GM23338 (cell line): Measurements from ENCODE around the gene SPINT2. TPM values are rescaled to one million over a fixed set of nuclear protein-coding genes. Genes with fewer than 3 reads are reported as not detected.
A peak's percentile ranks its signal among the peaks of the same experiment; 100 is the strongest.

Source experiments
- ATAC-seq: fragments of 200-7000 bp; cut with Tn5 transposase; 3 replicates; pipeline ENCODE4 v1.9.1; 2020
- DNase-seq: peaks from one replicate; pipeline ENCODE4 v3.0.0-alpha.2; 2015; ENCODE audit warnings: low spot score
- H2AFZ ChIP-seq: fragments of 200-600 bp; sonication (generic); 2 replicates; pipeline ENCODE4 v1.8.0; 2016; ENCODE audit warnings: antibody characterized with exemption, mild to moderate bottlenecking, moderate library complexity
- H3F3A ChIP-seq: fragments of 200-600 bp; sonication (generic); replicated peaks from 2 replicates; pipeline ENCODE4 v1.8.0; 2017; ENCODE audit warnings: antibody characterized with exemption, mixed run types, low read depth
- H3K27ac ChIP-seq: fragments of 200-600 bp; sonication (generic); 2 replicates; pipeline ENCODE4 v1.6.1; 2016; ENCODE audit warnings: low read depth
- H3K27me3 ChIP-seq: fragments of 200-600 bp; sonication (generic); 2 replicates; pipeline ENCODE4 v1.8.0; 2016; ENCODE audit warnings: mild to moderate bottlenecking, mixed run types, moderate library complexity; ENCODE audit not compliant: insufficient read depth
- H3K36me3 ChIP-seq: fragments of 200-600 bp; sonication (generic); 2 replicates; pipeline ENCODE4 v1.8.0; 2016; ENCODE audit warnings: mild to moderate bottlenecking; ENCODE audit not compliant: insufficient read depth
- H3K4me1 ChIP-seq: fragments of 200-600 bp; sonication (generic); 2 replicates; pipeline ENCODE4 v1.8.0; 2016; ENCODE audit warnings: mild to moderate bottlenecking, moderate library complexity; ENCODE audit not compliant: insufficient read depth
- H3K4me2 ChIP-seq: fragments of 200-600 bp; sonication (generic); 2 replicates; pipeline ENCODE4 v1.7.1; 2017; ENCODE audit warnings: mixed run types
- H3K4me3 ChIP-seq: fragments of 200-600 bp; sonication (generic); 2 replicates; pipeline ENCODE4 v1.6.1; 2016; ENCODE audit warnings: mixed run types
- H3K79me2 ChIP-seq: fragments of 200-600 bp; sonication (generic); replicated peaks from 2 replicates; pipeline ENCODE4 v1.8.0; 2017; ENCODE audit warnings: mild to moderate bottlenecking; ENCODE audit not compliant: insufficient read depth
- H3K9me2 ChIP-seq: fragments of 200-600 bp; sonication (generic); 2 replicates; pipeline ENCODE4 v1.8.0; 2017; ENCODE audit not compliant: insufficient read depth
- H4K20me1 ChIP-seq: fragments of 200-600 bp; sonication (generic); replicated peaks from 2 replicates; pipeline ENCODE4 v1.8.0; 2017; ENCODE audit warnings: mild to moderate bottlenecking; ENCODE audit not compliant: insufficient read depth
- H3K27ac Mint-ChIP-seq: 2 replicates; pipeline ENCODE4 v1.8.0; 2020; ENCODE audit warnings: inconsistent platforms, mild to moderate bottlenecking, moderate library complexity, mixed read lengths
- H3K27me3 Mint-ChIP-seq: 3 replicates; pipeline ENCODE4 v1.8.0; 2022; ENCODE audit warnings: low read depth, mild to moderate bottlenecking, moderate library complexity, mixed read lengths, inconsistent platforms; ENCODE audit not compliant: insufficient read depth, poor library complexity
- H3K36me3 Mint-ChIP-seq: 3 replicates; pipeline ENCODE4 v1.8.0; 2021; ENCODE audit warnings: low read depth, mild to moderate bottlenecking, inconsistent platforms, moderate library complexity, mixed read lengths
- H3K4me1 Mint-ChIP-seq: 3 replicates; pipeline ENCODE4 v1.8.0; 2020; ENCODE audit warnings: mild to moderate bottlenecking, inconsistent platforms, mixed read lengths
- H3K4me3 Mint-ChIP-seq: 3 replicates; pipeline ENCODE4 v1.8.0; 2021; ENCODE audit warnings: moderate library complexity, mild to moderate bottlenecking, inconsistent platforms, mixed read lengths
- H3K9me3 Mint-ChIP-seq: 3 replicates; pipeline ENCODE4 v1.8.0; 2020; ENCODE audit warnings: moderate library complexity, mild to moderate bottlenecking, inconsistent platforms, mixed read lengths
- CREB1 ChIP-seq: fragments of 250-450 bp; sonication (Bioruptor Pico); IDR thresholded peaks from 2 replicates; pipeline ENCODE4 v1.5.0; 2020; ENCODE audit warnings: low read depth, mild to moderate bottlenecking, moderate library complexity
- NANOG ChIP-seq: IDR thresholded peaks from 2 replicates; pipeline ENCODE4 v1.6.1; 2016; ENCODE audit warnings: antibody characterized with exemption, borderline replicate concordance
- POLR2AphosphoS5 ChIP-seq: IDR thresholded peaks from 2 replicates; pipeline ENCODE4 v1.6.1; 2016; ENCODE audit warnings: antibody characterized with exemption, low read depth
- REST ChIP-seq: IDR thresholded peaks from one replicate; pipeline ENCODE4 v1.6.1; 2018; ENCODE audit warnings: antibody characterized with exemption; ENCODE audit not compliant: unreplicated experiment
- ZNF114 ChIP-seq: fragments of 250-450 bp; sonication (Bioruptor Pico); IDR thresholded peaks from 2 replicates; pipeline ENCODE4 v1.5.0; 2020; ENCODE audit warnings: mild to moderate bottlenecking, moderate library complexity
- ZNF331 ChIP-seq: fragments of 250-450 bp; sonication (Bioruptor Pico); IDR thresholded peaks from 2 replicates; pipeline ENCODE4 v1.5.0; 2020; ENCODE audit warnings: low read depth, mild to moderate bottlenecking, moderate library complexity
- long read RNA-seq: library from polyadenylated mRNA; unstranded; transcript quantifications from one replicate; pipeline ENCODE4 v2.0.0, GENCODE V29; 2020; ENCODE audit not compliant: unreplicated experiment
- polyA plus RNA-seq: library from polyadenylated mRNA; unstranded; fragments of >200 nt; fragmentation: Nextera tagmentation; extraction: Ambion mirVana; gene quantifications from 2 replicates; pipeline ENCODE4 v1.2.1, GENCODE V29; 2016
- total RNA-seq: library from RNA; depleted of rRNA; stranded (reverse); fragments of >200 nt; shearing (Covaris generic); gene quantifications from 2 replicates; pipeline ENCODE4 v1.2.3, GENCODE V29; 2014; rRNA removed
- TF ChIP-seq, protein P1 (sequence below): IDR thresholded peaks from 2 replicates; pipeline ENCODE4 v1.6.1; 2016; ENCODE audit warnings: antibody characterized with exemption

SPINT2 gene, protein sequence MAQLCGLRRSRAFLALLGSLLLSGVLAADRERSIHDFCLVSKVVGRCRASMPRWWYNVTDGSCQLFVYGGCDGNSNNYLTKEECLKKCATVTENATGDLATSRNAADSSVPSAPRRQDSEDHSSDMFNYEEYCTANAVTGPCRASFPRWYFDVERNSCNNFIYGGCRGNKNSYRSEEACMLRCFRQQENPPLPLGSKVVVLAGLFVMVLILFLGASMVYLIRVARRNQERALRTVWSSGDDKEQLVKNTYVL
- total RNA-seq (382 and 468 TPM in 2 replicates), polyA plus RNA-seq (298 and 319 TPM in 2 replicates)
- long read RNA-seq, transcript SPINT2-201 (7 exons, 1,802 nt), result major isoform, 492 of 528 reads
- long read RNA-seq, transcript SPINT2-204 (7 exons, 1,246 nt), result minor isoform, 5 of 528 reads
- long read RNA-seq, transcript SPINT2-202 (6 exons, 1,367 nt), result minor isoform, 17 of 528 reads
- long read RNA-seq, partial matches to known transcripts, result 4 of 528 reads
- long read RNA-seq, other reads (novel, unspliced or antisense), result 10 of 528 reads

DNA sequence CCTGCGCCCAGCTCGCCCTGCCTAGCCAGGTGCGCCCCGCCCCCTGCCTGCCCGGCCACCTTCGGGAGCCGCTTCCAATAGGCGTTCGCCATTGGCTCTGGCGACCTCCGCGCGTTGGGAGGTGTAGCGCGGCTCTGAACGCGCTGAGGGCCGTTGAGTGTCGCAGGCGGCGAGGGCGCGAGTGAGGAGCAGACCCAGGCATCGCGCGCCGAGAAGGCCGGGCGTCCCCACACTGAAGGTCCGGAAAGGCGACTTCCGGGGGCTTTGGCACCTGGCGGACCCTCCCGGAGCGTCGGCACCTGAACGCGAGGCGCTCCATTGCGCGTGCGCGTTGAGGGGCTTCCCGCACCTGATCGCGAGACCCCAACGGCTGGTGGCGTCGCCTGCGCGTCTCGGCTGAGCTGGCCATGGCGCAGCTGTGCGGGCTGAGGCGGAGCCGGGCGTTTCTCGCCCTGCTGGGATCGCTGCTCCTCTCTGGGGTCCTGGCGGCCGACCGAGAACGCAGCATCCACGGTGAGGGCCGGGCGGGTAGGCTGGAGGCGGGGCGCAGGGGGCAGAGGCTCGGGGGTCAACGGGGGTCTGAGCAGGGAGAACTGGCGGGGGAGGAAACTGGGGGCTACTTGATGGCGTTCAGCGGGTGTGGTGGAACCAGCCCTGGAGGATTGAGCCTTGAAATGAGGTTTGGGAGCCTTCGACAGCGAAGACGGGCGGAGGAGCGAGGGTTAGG is at the start of gene SPINT2:
Gene SPINT2, plus strand, starts transcription at position 88 of the 727 bp plus-strand sequence. Its CDS starts 320 bp downstream, at position 408.
- Mint-ChIP-seq H3K27ac (peak within 1 kb of the TSS; percentile 96), H3K4me3 (peak within 1 kb of the TSS; percentile 95), H3K27me3 (peaks cover 20% of the 10 kb centered on the region), H3K9me3 (no peaks in the 10 kb centered on the region), H3K4me1 (peaks cover 48% of the 10 kb centered on the region), H3K36me3 (no peaks in the 10 kb centered on the region; the same call in 2 of the 3 replicates)
- H3K4me2 ChIP-seq, result peak within 1 kb of the TSS; percentile 99
- H3K4me3 ChIP-seq, result peak within 1 kb of the TSS; percentile 96
- TF ChIP-seq CREB1 (CRISPR knock-in tag), result peak; percentile 56; the same call in 1 of the 2 replicates
- TF ChIP-seq POLR2AphosphoS5, result peak; percentile 99
- TF ChIP-seq ZNF331 (CRISPR knock-in tag), result no peak
- TF ChIP-seq, protein P1, sequence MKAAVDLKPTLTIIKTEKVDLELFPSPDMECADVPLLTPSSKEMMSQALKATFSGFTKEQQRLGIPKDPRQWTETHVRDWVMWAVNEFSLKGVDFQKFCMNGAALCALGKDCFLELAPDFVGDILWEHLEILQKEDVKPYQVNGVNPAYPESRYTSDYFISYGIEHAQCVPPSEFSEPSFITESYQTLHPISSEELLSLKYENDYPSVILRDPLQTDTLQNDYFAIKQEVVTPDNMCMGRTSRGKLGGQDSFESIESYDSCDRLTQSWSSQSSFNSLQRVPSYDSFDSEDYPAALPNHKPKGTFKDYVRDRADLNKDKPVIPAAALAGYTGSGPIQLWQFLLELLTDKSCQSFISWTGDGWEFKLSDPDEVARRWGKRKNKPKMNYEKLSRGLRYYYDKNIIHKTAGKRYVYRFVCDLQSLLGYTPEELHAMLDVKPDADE, result peak; percentile 80
- peaks cover 52% of the 10 kb centered on the region for H3K4me1 ChIP-seq
- ATAC-seq (peak; percentile 77), DNase-seq (peak; percentile 95)
- H2AFZ ChIP-seq, result peak within 1 kb of the TSS; percentile 94
- H3K27me3 ChIP-seq, result no peaks in the 10 kb centered on the region
- H3K27ac ChIP-seq, result peak within 1 kb of the TSS; percentile 100
- H3F3A ChIP-seq, result peaks cover 31% of the 10 kb centered on the region
- peaks cover 29% of the 10 kb centered on the region for H4K20me1 ChIP-seq
- peaks cover 49% of the 10 kb centered on the region for H3K79me2 ChIP-seq
- H3K36me3 ChIP-seq, result no peaks in the 10 kb centered on the region
- no peaks in the 10 kb centered on the region for H3K9me2 ChIP-seq

- Mint-ChIP-seq H3K4me1 (peaks cover 14% of the 10 kb centered on the region), H3K36me3 (peaks cover 33% of the 10 kb centered on the region), H3K9me3 (no peaks in the 10 kb centered on the region; the same call in 2 of the 3 replicates), H3K4me3 (no peak overlapping the region), H3K27ac (no peak overlapping the region), H3K27me3 (peaks cover 9% of the 10 kb centered on the region)
- ATAC-seq (peak; percentile 53), DNase-seq (peak; percentile 55)
- 0 out of 2 replicates have a peak, but pooled peaks cover 4% of the 10 kb centered on the region for H3K4me1 ChIP-seq
- H3K79me2 ChIP-seq, result no peaks in the 10 kb centered on the region
- H3K4me2 ChIP-seq, result 0 out of 2 replicates have a peak overlapping the region, but pooled peaks have one; percentile 14
- H3K4me3 ChIP-seq, result no peak overlapping the region
- H3K27ac ChIP-seq, result no peak overlapping the region
- no peaks in the 10 kb centered on the region for H3K27me3 ChIP-seq
- peaks cover 7% of the 10 kb centered on the region; the same call in 1 of the 2 replicates for H3F3A ChIP-seq
- H3K36me3 ChIP-seq, result no peaks in the 10 kb centered on the region
- H2AFZ ChIP-seq, result no peak overlapping the region
- no peaks in the 10 kb centered on the region for H3K9me2 ChIP-seq
- 0 out of 2 replicates have a peak, but pooled peaks cover 6% of the 10 kb centered on the region for H4K20me1 ChIP-seq
- TF ChIP-seq ZNF114 (CRISPR knock-in tag) (no peak), NANOG (no peak), REST (no peak)
Measured at GRCh38 chr19:38216785-38217641, 47.4 kb upstream of the SPINT2 start.
